HCT116 (cell line): ENCODE data around the gene TWIST2. TPM values are rescaled to one million over a fixed set of nuclear protein-coding genes. Genes with fewer than 3 reads are reported as not detected.

ENCODE experiments used
- ATAC-seq: fragments of 200-7000 bp; cut with Tn5 transposase; 2 replicates; pipeline ENCODE4 v1.9.1; 2020; ENCODE audit warnings: mild to moderate bottlenecking, moderate library complexity
- BruUV-seq: library from RNA; stranded (reverse); fragments of 400-500 nt; replicated peaks from 2 replicates; lab custom pipeline; 2021; lab: Mats Ljungman, UMichigan
- CTCF ChIA-PET: fragments of 300-600 bp; sonication (Branson Sonifier 250); formaldehyde crosslinking; loops from one replicate; lab custom pipeline; 2021; ENCODE audit warnings: antibody characterized with exemption; lab: Charles Lee
- POLR2A ChIA-PET: fragments of 300-600, 350-600 bp; sonication (Branson Sonifier 250); formaldehyde crosslinking; loops from one replicate; lab custom pipeline; 2021; ENCODE audit warnings: antibody characterized with exemption; lab: Charles Lee
- RAD21 ChIA-PET, 2 experiments: fragments of 300-600 bp; sonication (Branson Sonifier 250); formaldehyde crosslinking; loops; one replicate each; lab custom pipeline; 2023; ENCODE audit warnings: low total read pairs in 2 of 2; ENCODE audit not compliant: uncharacterized antibody in 2 of 2, unreplicated experiment in 2 of 2, low non-redundant PET in 1 of 2; lab: Charles Lee
- DNase-seq: peaks from one replicate; pipeline ENCODE4 v3.0.0-alpha.2; 2010; ENCODE audit warnings: low read depth, low spot score
- H2AFZ ChIP-seq: fragments of 200-600 bp; shearing (Covaris generic), sonication (generic); 2 replicates; pipeline ENCODE4 v1.6.1; 2017; ENCODE audit warnings: low read depth, mixed run types, mixed read lengths, antibody characterized with exemption, low read length; ENCODE audit not compliant: poor library complexity, severe bottlenecking
- H3K27ac ChIP-seq: 2 replicates; pipeline ENCODE4 v1.5.1; 2012; ENCODE audit warnings: low read depth, low read length
- H3K27me3 ChIP-seq: fragments of 200-600 bp; sonication (generic); 2 replicates; pipeline ENCODE4 v1.6.1; 2016; ENCODE audit warnings: mixed run types, low read length, mixed read lengths; ENCODE audit not compliant: insufficient read depth
- H3K36me3 ChIP-seq, 2 experiments: fragments of 200-500 bp in 1 of 2; fragments of 200-600 bp in 1 of 2; sonication (Bioruptor generic) in 1 of 2; sonication (generic) in 1 of 2; 2 replicates each; pipeline versions ENCODE4 v1.5.1 to v1.6.1; 2014 to 2016; ENCODE audit warnings: low read length in 2 of 2, inconsistent platforms in 1 of 2, mixed read lengths in 1 of 2, mixed run types in 1 of 2; ENCODE audit not compliant: insufficient read depth in 2 of 2, control insufficient read depth in 1 of 2
- H3K4me1 ChIP-seq, 2 experiments: fragments of 200-600 bp in 1 of 2; sonication (generic) in 1 of 2; 2 replicates each; pipeline versions ENCODE4 v1.5.1 to v1.6.1; 2012 to 2017; ENCODE audit warnings: low read length in 2 of 2, inconsistent platforms in 1 of 2, mild to moderate bottlenecking in 1 of 2, mixed read lengths in 1 of 2, mixed run types in 1 of 2, moderate library complexity in 1 of 2; ENCODE audit not compliant: insufficient read depth in 2 of 2, control insufficient read depth in 1 of 2
- H3K4me2 ChIP-seq: fragments of 200-600 bp; sonication (generic); 2 replicates; pipeline ENCODE4 v1.6.1; 2017; ENCODE audit warnings: mixed run types, low read length, mixed read lengths
- H3K4me3 ChIP-seq, 2 experiments: fragments of 200-600 bp in 1 of 2; sonication (generic) in 1 of 2; replicated peaks in 1 of 2; 2 replicates each; pipeline ENCODE4 v1.5.1; 2011 to 2016; ENCODE audit warnings: low read length in 2 of 2, control low read depth in 1 of 2, low read depth in 1 of 2, mild to moderate bottlenecking in 1 of 2, mixed read lengths in 1 of 2, mixed run types in 1 of 2
- H3K79me2 ChIP-seq: fragments of 200-600 bp; sonication (generic); 2 replicates; pipeline ENCODE4 v1.6.1; 2017; ENCODE audit warnings: mild to moderate bottlenecking, mixed run types, low read length, moderate library complexity, mixed read lengths; ENCODE audit not compliant: insufficient read depth
- H3K9ac ChIP-seq: fragments of 200-600 bp; sonication (generic); 2 replicates; pipeline ENCODE4 v1.6.1; 2016; ENCODE audit warnings: low read length, mixed read lengths
- H3K9me2 ChIP-seq: fragments of 200-600 bp; sonication (generic), shearing (Covaris generic); 2 replicates; pipeline ENCODE4 v1.6.1; 2017; ENCODE audit warnings: mixed run types, mild to moderate bottlenecking, moderate library complexity; ENCODE audit not compliant: insufficient read depth
- H3K9me3 ChIP-seq, 2 experiments: fragments of 200-500 bp in 1 of 2; fragments of 200-600 bp in 1 of 2; sonication (Bioruptor generic) in 1 of 2; sonication (generic) in 1 of 2; 2 replicates each; pipeline ENCODE4 v1.6.1; 2014 to 2017; ENCODE audit warnings: low read length in 2 of 2, mixed read lengths in 2 of 2, inconsistent platforms in 1 of 2, low read depth in 1 of 2, mild to moderate bottlenecking in 1 of 2, mixed run types in 1 of 2, moderate library complexity in 1 of 2; ENCODE audit not compliant: control insufficient read depth in 1 of 2, insufficient read depth in 1 of 2
- H4K20me1 ChIP-seq: fragments of 200-600 bp; sonication (generic), shearing (Covaris generic); 2 replicates; pipeline ENCODE4 v1.6.1; 2017; ENCODE audit warnings: mixed run types, mild to moderate bottlenecking, moderate library complexity; ENCODE audit not compliant: insufficient read depth
- EZH2 ChIP-seq: fragments of 200-600 bp; sonication (generic); IDR thresholded peaks from 2 replicates; pipeline ENCODE4 v1.6.1; 2017; ENCODE audit warnings: antibody characterized with exemption, mixed run types
- FOSL1 ChIP-seq: IDR thresholded peaks from 2 replicates; pipeline ENCODE4 v1.6.1; 2012; ENCODE audit warnings: low read depth
- MAX ChIP-seq: IDR thresholded peaks from 2 replicates; pipeline ENCODE4 v1.6.1; 2012
- POLR2A ChIP-seq: IDR thresholded peaks from 2 replicates; pipeline ENCODE4 v1.7.0; 2011; ENCODE audit warnings: borderline replicate concordance; ENCODE audit not compliant: insufficient read depth, insufficient read length; ENCODE audit errors: extremely low read depth
- POLR2AphosphoS5 ChIP-seq: IDR thresholded peaks from 2 replicates; pipeline ENCODE4 v1.6.1; 2011; ENCODE audit warnings: mild to moderate bottlenecking, low read depth, low read length, moderate library complexity
- SIN3A ChIP-seq: IDR thresholded peaks from 2 replicates; pipeline ENCODE4 v1.6.1; 2012; ENCODE audit warnings: low read depth
- SP1 ChIP-seq: IDR thresholded peaks from 2 replicates; pipeline ENCODE4 v1.6.1; 2012; ENCODE audit warnings: low read depth
- TCF7L2 ChIP-seq: IDR thresholded peaks from 2 replicates; pipeline ENCODE4 v1.7.0; 2011; ENCODE audit warnings: borderline replicate concordance, inconsistent platforms; ENCODE audit not compliant: insufficient read depth, insufficient read length; ENCODE audit errors: extremely low read depth
- ZBTB33 ChIP-seq: IDR thresholded peaks from 2 replicates; pipeline ENCODE4 v1.6.1; 2011; ENCODE audit warnings: mild to moderate bottlenecking, low read length, moderate library complexity; ENCODE audit not compliant: insufficient replicate concordance; ENCODE audit errors: extremely low read depth
- ZFX ChIP-seq: fragments of 450-650 bp; IDR thresholded peaks from 2 replicates; pipeline ENCODE4 v1.6.1; 2017
- intact Hi-C: fragments of 100-400 bp; cut with micrococcal nuclease; formaldehyde crosslinking; loops from 2 replicates; pipeline ENCODE4 v1.10.0; 2022
- total RNA-seq: library from RNA; stranded (reverse); gene quantifications from one replicate; pipeline ENCODE4 v1.2.1, GENCODE V29; 2021; ENCODE audit not compliant: unreplicated experiment
- TF ChIP-seq, protein P1 (sequence below): IDR thresholded peaks from 2 replicates; pipeline ENCODE4 v1.6.1; 2012

TWIST2 gene
- total RNA-seq, 1 experiment from 2014 or later: not detected

DNA sequence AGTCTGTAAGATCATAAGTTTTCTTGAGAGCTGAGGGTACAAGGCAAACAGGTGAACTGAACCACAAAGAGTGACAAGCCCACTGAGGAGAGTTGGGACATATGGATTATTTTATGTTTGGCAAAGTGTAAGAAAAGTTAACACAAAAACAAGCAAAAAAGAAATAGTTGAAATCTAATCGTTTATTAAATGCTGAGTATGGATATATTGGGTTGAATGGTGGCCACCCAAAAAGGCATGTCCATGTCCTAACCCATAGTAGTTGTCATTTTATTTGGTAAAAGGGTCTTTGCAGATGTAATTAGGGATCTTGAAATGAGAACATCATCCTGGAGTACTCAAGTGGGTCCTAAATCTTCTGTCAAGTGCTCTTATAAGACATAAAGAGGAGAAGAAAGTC lies 24.9 kb upstream of the TWIST2 start:
- no peaks in the 10 kb centered on the region for H4K20me1 ChIP-seq
- ChIA-PET POLR2A (no interaction called here), RAD21 (no interaction called here), CTCF (no interaction called here)
- intact Hi-C loops: no loop called here
- BruUV-seq: no TSS peak
- H3K36me3 ChIP-seq: no peaks in the 10 kb centered on the region
- H3K27ac ChIP-seq: no peak overlapping the region
- no peak overlapping the region for H3K4me3 ChIP-seq
- no peaks in the 10 kb centered on the region for H3K9me2 ChIP-seq
- TF ChIP-seq SP1: no peak
- TF ChIP-seq ZFX: no peak
- no peak for TF ChIP-seq FOSL1
- TF ChIP-seq, protein P1, sequence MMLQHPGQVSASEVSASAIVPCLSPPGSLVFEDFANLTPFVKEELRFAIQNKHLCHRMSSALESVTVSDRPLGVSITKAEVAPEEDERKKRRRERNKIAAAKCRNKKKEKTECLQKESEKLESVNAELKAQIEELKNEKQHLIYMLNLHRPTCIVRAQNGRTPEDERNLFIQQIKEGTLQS: no peak
- no peak for TF ChIP-seq EZH2
- no peak for TF ChIP-seq MAX
- no peak for TF ChIP-seq POLR2AphosphoS5
- no peak for TF ChIP-seq ZBTB33
- no peak for TF ChIP-seq SIN3A
- TF ChIP-seq TCF7L2: no peak
- TF ChIP-seq POLR2A: no peak
- no peak overlapping the region for H3K9ac ChIP-seq
- ATAC-seq (no peak), DNase-seq (no peak)
- H2AFZ ChIP-seq: no peak overlapping the region
- no peaks in the 10 kb centered on the region for H3K4me1 ChIP-seq
- no peaks in the 10 kb centered on the region for H3K79me2 ChIP-seq
- 0 out of 4 replicates have a peak, but pooled peaks cover 0 to 6% of the 10 kb centered on the region in 2 experiments for H3K9me3 ChIP-seq
- no peak overlapping the region for H3K4me2 ChIP-seq
- H3K27me3 ChIP-seq: 0 out of 2 replicates have a peak, but pooled peaks cover 7% of the 10 kb centered on the region
